Osteocyte (in vitro differentiated cells): ENCODE measurements around the gene SPATA7. TPM values are rescaled to one million over a fixed set of nuclear protein-coding genes. Genes with fewer than 3 reads are reported as not detected.

ENCODE experiments used
- DNase-seq: peaks from one replicate; pipeline ENCODE4 v3.0.0; 2021; ENCODE audit warnings: mixed read lengths; ENCODE audit not compliant: unreplicated experiment; ENCODE audit errors: extremely low spot score
- H3K27ac Mint-ChIP-seq: one replicate; pipeline ENCODE4 v1.8.0; 2021; ENCODE audit warnings: mild to moderate bottlenecking, mixed read lengths; ENCODE audit not compliant: unreplicated experiment
- H3K27me3 Mint-ChIP-seq: one replicate; pipeline ENCODE4 v1.8.0; 2021; ENCODE audit warnings: mixed read lengths; ENCODE audit not compliant: unreplicated experiment
- H3K36me3 Mint-ChIP-seq: one replicate; pipeline ENCODE4 v1.8.0; 2021; ENCODE audit warnings: mixed read lengths; ENCODE audit not compliant: unreplicated experiment
- H3K4me1 Mint-ChIP-seq: one replicate; pipeline ENCODE4 v1.8.0; 2021; ENCODE audit warnings: mixed read lengths; ENCODE audit not compliant: unreplicated experiment
- H3K4me3 Mint-ChIP-seq: one replicate; pipeline ENCODE4 v1.8.0; 2021; ENCODE audit warnings: mild to moderate bottlenecking, moderate library complexity, mixed read lengths; ENCODE audit not compliant: unreplicated experiment
- H3K9me3 Mint-ChIP-seq: one replicate; pipeline ENCODE4 v1.8.0; 2021; ENCODE audit warnings: mixed read lengths; ENCODE audit not compliant: unreplicated experiment
- CTCF ChIP-seq: fragments of 200-600 bp; sonication (generic); IDR thresholded peaks from 2 replicates; pipeline ENCODE4 v1.5.0; 2021; ENCODE audit warnings: antibody characterized with exemption, mild to moderate bottlenecking, moderate library complexity
- total RNA-seq: library from RNA; stranded (reverse); gene quantifications from 2 replicates; pipeline ENCODE4 v1.2.1, GENCODE V29; 2021

Gene SPATA7
- total RNA-seq, 1 donor from 2014 or later = 13.2 TPM

GRCh38 chr14:88384718-88385117 is 739 bp upstream of the SPATA7 start:
- Mint-ChIP-seq H3K27ac (peak overlapping the region; percentile 97), H3K9me3 (no peaks in the 10 kb centered on the region), H3K4me3 (peak overlapping the region; percentile 98), H3K4me1 (peaks cover 19% of the 10 kb centered on the region), H3K36me3 (no peaks in the 10 kb centered on the region), H3K27me3 (peaks cover 20% of the 10 kb centered on the region)
- TF ChIP-seq CTCF = no peak
- DNase-seq = no peak

GRCh38 chr14:88386256-88386794 is 868 bp downstream of the SPATA7 start:
- peak overlapping the region; percentile 97 for H3K27ac Mint-ChIP-seq
- H3K27me3 Mint-ChIP-seq = peaks cover 18% of the 10 kb centered on the region
- peak overlapping the region; percentile 98 for H3K4me3 Mint-ChIP-seq
- no peaks in the 10 kb centered on the region for H3K36me3 Mint-ChIP-seq
- H3K9me3 Mint-ChIP-seq = no peaks in the 10 kb centered on the region
- peaks cover 19% of the 10 kb centered on the region for H3K4me1 Mint-ChIP-seq
- TF ChIP-seq CTCF = no peak
- no peak for DNase-seq

GRCh38 chr14:88388741-88389282 is 3.4 kb downstream of the SPATA7 start:
- peaks cover 3% of the 10 kb centered on the region for H3K27me3 Mint-ChIP-seq
- no peak for DNase-seq
- H3K4me3 Mint-ChIP-seq = no peak overlapping the region
- no peak overlapping the region for H3K27ac Mint-ChIP-seq
- no peak for TF ChIP-seq CTCF
- H3K9me3 Mint-ChIP-seq = no peaks in the 10 kb centered on the region
- H3K36me3 Mint-ChIP-seq = no peaks in the 10 kb centered on the region
- H3K4me1 Mint-ChIP-seq = peaks cover 19% of the 10 kb centered on the region

- H3K27ac Mint-ChIP-seq = no peak overlapping the region
- no peaks in the 10 kb centered on the region for H3K4me1 Mint-ChIP-seq
- H3K27me3 Mint-ChIP-seq = no peaks in the 10 kb centered on the region
- no peak for DNase-seq
- TF ChIP-seq CTCF = no peak
- no peaks in the 10 kb centered on the region for H3K9me3 Mint-ChIP-seq
- H3K36me3 Mint-ChIP-seq = peaks cover 14% of the 10 kb centered on the region
- H3K4me3 Mint-ChIP-seq = no peak overlapping the region
Measured at GRCh38 chr14:88392609-88393008, 7.2 kb downstream of the SPATA7 start.

- Mint-ChIP-seq H3K27ac (no peak overlapping the region), H3K9me3 (peaks cover 21% of the 10 kb centered on the region), H3K36me3 (peaks cover 46% of the 10 kb centered on the region), H3K4me1 (no peaks in the 10 kb centered on the region), H3K27me3 (no peaks in the 10 kb centered on the region), H3K4me3 (no peak overlapping the region)
- no peak for DNase-seq
- no peak for TF ChIP-seq CTCF
Measured at GRCh38 chr14:88411039-88411438, 25.6 kb downstream of the SPATA7 start.
